WTC11 (cell line): ENCODE data around the gene HSDL2. TPM values are rescaled to one million over a fixed set of nuclear protein-coding genes. Genes with fewer than 3 reads are reported as not detected.

ENCODE experiments used
- ATAC-seq: fragments of 200-7000 bp; cut with Tn5 transposase; 2 replicates; pipeline ENCODE4 v1.10.0; 2021; ENCODE audit warnings: mild to moderate bottlenecking, moderate library complexity
- CTCF ChIA-PET: fragments of 300-600 bp; sonication (Branson Sonifier 250); formaldehyde crosslinking; loops from one replicate; lab custom pipeline; 2021; ENCODE audit warnings: antibody characterized with exemption; lab: Charles Lee
- POLR2A ChIA-PET: fragments of 350-600 bp; sonication (Branson Sonifier 250); formaldehyde crosslinking; loops from one replicate; lab custom pipeline; 2021; ENCODE audit warnings: antibody characterized with exemption; lab: Charles Lee
- DNase-seq: peaks from one replicate; pipeline ENCODE4 v3.0.0; 2021; ENCODE audit warnings: low spot score
- H3K27ac Mint-ChIP-seq: 2 replicates; pipeline ENCODE4 v1.8.0; 2021; ENCODE audit warnings: mixed read lengths
- H3K27me3 Mint-ChIP-seq: 2 replicates; pipeline ENCODE4 v1.8.0; 2021; ENCODE audit warnings: low read depth, mild to moderate bottlenecking, moderate library complexity, mixed read lengths
- H3K36me3 Mint-ChIP-seq: 2 replicates; pipeline ENCODE4 v1.8.0; 2021; ENCODE audit warnings: mixed read lengths
- H3K4me1 Mint-ChIP-seq: 2 replicates; pipeline ENCODE4 v1.8.0; 2022; ENCODE audit warnings: mixed read lengths
- H3K4me3 Mint-ChIP-seq: 2 replicates; pipeline ENCODE4 v1.8.0; 2021; ENCODE audit warnings: mild to moderate bottlenecking, moderate library complexity, mixed read lengths
- H3K9me3 Mint-ChIP-seq: 2 replicates; pipeline ENCODE4 v1.8.0; 2021; ENCODE audit warnings: mixed read lengths
- ATF1 ChIP-seq: sonication (generic); formaldehyde crosslinking; IDR thresholded peaks from 2 replicates; pipeline ENCODE4 v1.8.1; 2023; ENCODE audit warnings: mild to moderate bottlenecking, moderate library complexity, missing genetic modification reagents
- ATF6 ChIP-seq: sonication (generic); formaldehyde crosslinking; IDR thresholded peaks from 2 replicates; pipeline ENCODE4 v1.8.1; 2023; ENCODE audit warnings: mild to moderate bottlenecking, missing genetic modification reagents
- CREM ChIP-seq: sonication (generic); formaldehyde crosslinking; IDR thresholded peaks from 2 replicates; pipeline ENCODE4 v1.8.1; 2022; ENCODE audit warnings: mild to moderate bottlenecking, missing genetic modification reagents, moderate library complexity
- E2F5 ChIP-seq: sonication (generic); formaldehyde crosslinking; IDR thresholded peaks from 2 replicates; pipeline ENCODE4 v1.8.1; 2022; ENCODE audit warnings: mild to moderate bottlenecking, moderate library complexity, missing genetic modification reagents
- ERG ChIP-seq: fragments of 250-450 bp; sonication (Bioruptor Pico); IDR thresholded peaks from 2 replicates; pipeline ENCODE4 v1.8.0; 2021; ENCODE audit warnings: mild to moderate bottlenecking
- ESRRA ChIP-seq: sonication (generic); formaldehyde crosslinking; IDR thresholded peaks from 2 replicates; pipeline ENCODE4 v1.8.1; 2022; ENCODE audit warnings: mild to moderate bottlenecking, missing genetic modification reagents, borderline replicate concordance
- FOXK1 ChIP-seq: sonication (generic); formaldehyde crosslinking; IDR thresholded peaks from 2 replicates; pipeline ENCODE4 v1.8.0; 2022; ENCODE audit warnings: mild to moderate bottlenecking, moderate library complexity, missing genetic modification reagents
- FOXP1 ChIP-seq: sonication (generic); formaldehyde crosslinking; IDR thresholded peaks from 2 replicates; pipeline ENCODE4 v1.8.0; 2022; ENCODE audit warnings: missing genetic modification reagents, mild to moderate bottlenecking, moderate library complexity, borderline replicate concordance
- GTF2I ChIP-seq: fragments of 250-450 bp; sonication (Bioruptor Pico); conservative IDR thresholded peaks from 2 replicates; pipeline ENCODE4 v1.4.0; 2021; ENCODE audit warnings: mild to moderate bottlenecking
- HMGXB4 ChIP-seq: sonication (generic); formaldehyde crosslinking; IDR thresholded peaks from 2 replicates; pipeline ENCODE4 v1.8.1; 2023; ENCODE audit warnings: mild to moderate bottlenecking, moderate library complexity, missing genetic modification reagents
- JAZF1 ChIP-seq: fragments of 250-450 bp; sonication (Bioruptor Pico); IDR thresholded peaks from 2 replicates; pipeline ENCODE4 v1.9.0; 2021; ENCODE audit warnings: moderate library complexity, mild to moderate bottlenecking, inconsistent platforms
- MYBL2 ChIP-seq: sonication (generic); formaldehyde crosslinking; IDR thresholded peaks from 2 replicates; pipeline ENCODE4 v1.8.1; 2023; ENCODE audit warnings: mild to moderate bottlenecking, moderate library complexity, missing genetic modification reagents
- NR3C1 ChIP-seq: sonication (generic); formaldehyde crosslinking; conservative IDR thresholded peaks from 2 replicates; pipeline ENCODE4 v1.8.1; 2023; ENCODE audit warnings: low read depth, mild to moderate bottlenecking, missing genetic modification reagents
- PREB ChIP-seq: sonication (generic); formaldehyde crosslinking; IDR thresholded peaks from 2 replicates; pipeline ENCODE4 v1.8.1; 2022; ENCODE audit warnings: mild to moderate bottlenecking, missing genetic modification reagents, moderate library complexity, borderline replicate concordance
- TCF7 ChIP-seq: sonication (generic); formaldehyde crosslinking; IDR thresholded peaks from 2 replicates; pipeline ENCODE4 v1.8.0; 2022; ENCODE audit warnings: mild to moderate bottlenecking, low read depth, missing genetic modification reagents, moderate library complexity
- TEAD4 ChIP-seq: sonication (generic); formaldehyde crosslinking; IDR thresholded peaks from 2 replicates; pipeline ENCODE4 v1.8.0; 2022; ENCODE audit warnings: mild to moderate bottlenecking, missing genetic modification reagents
- ZNF263 ChIP-seq: sonication (generic); formaldehyde crosslinking; IDR thresholded peaks from 2 replicates; pipeline ENCODE4 v1.8.1; 2022; ENCODE audit warnings: low read depth, mild to moderate bottlenecking, moderate library complexity, missing genetic modification reagents
- ZNF512 ChIP-seq: sonication (generic); formaldehyde crosslinking; IDR thresholded peaks from 2 replicates; pipeline ENCODE4 v1.8.1; 2022; ENCODE audit warnings: missing genetic modification reagents, borderline replicate concordance
- total RNA-seq: library from RNA; stranded (reverse); gene quantifications from 3 replicates; pipeline ENCODE4 v1.2.3, GENCODE V29; 2021

HSDL2 gene
- total RNA-seq, 1 experiment from 2014 or later, result 13.8 TPM

GRCh38 chr9:112486221-112487007, 106.5 kb downstream of the HSDL2 start, which contains the start of gene KIAA1958 (continued):
- TF ChIP-seq ZNF512 (CRISPR knock-in tag) (no peak), JAZF1 (no peak), GTF2I (no peak), TCF7 (CRISPR knock-in tag) (peak; percentile 75; the same call in 1 of the 2 replicates), TEAD4 (CRISPR knock-in tag) (0 out of 2 replicates have a peak, but pooled peaks have one; percentile 45)

GRCh38 chr9:112487008-112487798, 107.3 kb downstream of the HSDL2 start:
- TF ChIP-seq FOXP1 (CRISPR knock-in tag), result peak; percentile 21; the same call in 1 of the 2 replicates
- TF ChIP-seq HMGXB4, result peak; percentile 89
- TF ChIP-seq E2F5 (CRISPR knock-in tag), result 0 out of 2 replicates have a peak, but pooled peaks have one; percentile 35
- 0 out of 2 replicates have a peak, but pooled peaks have one; percentile 10 for TF ChIP-seq MYBL2 (CRISPR knock-in tag)
- no peak for TF ChIP-seq ATF1 (CRISPR knock-in tag)
- TF ChIP-seq, all 79 proteins: peak for 4
- Mint-ChIP-seq H3K4me3 (peak overlapping the region; percentile 94), H3K36me3 (peaks cover 2% of the 10 kb centered on the region), H3K27me3 (no peaks in the 10 kb centered on the region), H3K4me1 (peaks cover 44% of the 10 kb centered on the region), H3K9me3 (no peaks in the 10 kb centered on the region), H3K27ac (peak overlapping the region; percentile 88)
- ChIA-PET CTCF (interaction anchor here (0.8 to 1.6 kb wide), 5 partner anchors 14 to 333 kb away, joined by 3 to 4 read pairs (median 3); no protein-coding TSS in a partner anchor), POLR2A (interaction anchor here (0.5 to 1.2 kb wide), 6 partner anchors 10 to 113 kb away, joined by 3 to 5 read pairs (median 4); partner anchors contain the start of gene HSDL2)
- ATAC-seq, result peak; percentile 12
- DNase-seq, result peak; percentile 67

GRCh38 chr9:112487799-112488340, 108.0 kb downstream of the HSDL2 start:
- Mint-ChIP-seq H3K9me3 (no peaks in the 10 kb centered on the region; the same call in 1 of the 2 replicates), H3K4me1 (peaks cover 44% of the 10 kb centered on the region), H3K36me3 (peaks cover 9% of the 10 kb centered on the region), H3K27ac (peak overlapping the region; percentile 88), H3K27me3 (no peaks in the 10 kb centered on the region), H3K4me3 (peak overlapping the region; percentile 94)
- no peak for DNase-seq
- ChIA-PET POLR2A (interaction anchor here (0.7 to 1.1 kb wide), 3 partner anchors 15 to 108 kb away, joined by 3 to 5 read pairs (median 4); partner anchors contain the start of gene HSDL2), CTCF (interaction anchor here (1.2 kb wide), 1 partner anchor 84 kb away, joined by 3 read pairs; no protein-coding TSS in a partner anchor)
- no peak for ATAC-seq
- TF ChIP-seq FOXK1 (CRISPR knock-in tag) (no peak), NR3C1 (CRISPR knock-in tag) (no peak), E2F5 (CRISPR knock-in tag) (no peak), ERG (CRISPR knock-in tag) (no peak), MYBL2 (CRISPR knock-in tag) (no peak), ZNF263 (CRISPR knock-in tag) (no peak), ATF6 (CRISPR knock-in tag) (no peak), TEAD4 (CRISPR knock-in tag) (no peak), ATF1 (CRISPR knock-in tag) (no peak), PREB (CRISPR knock-in tag) (no peak), ESRRA (CRISPR knock-in tag) (no peak), CREM (CRISPR knock-in tag) (no peak)
